Pancreas (tissue), 10 donors: ENCODE data around the gene DIS3. TPM values are rescaled to one million over a fixed set of nuclear protein-coding genes. Genes with fewer than 3 reads are reported as not detected.

Experiments used
- ATAC-seq, 4 donors: fragments of 200-7000 bp; cut with Tn5 transposase; one replicate each; pipeline versions ENCODE4 v1.8.0 to v1.9.1; 2020; ENCODE audit warnings: mild to moderate bottlenecking in 4 of 4, moderate library complexity in 4 of 4
- DNase-seq, 6 donors: peaks; one replicate each; pipeline ENCODE4 v3.0.0-alpha.2; 2020
- FAIRE-seq: peaks from 2 replicates; lab custom pipeline; 2012; peaks lifted over from hg19 to GRCh38; lab: Jason Lieb, UNC
- H3K27ac ChIP-seq, 4 donors: fragments of 200-600 bp; sonication (generic); 1 replicate in 3 of 4; 2 replicates in 1 of 4; pipeline versions ENCODE4 v1.5.0 to v1.8.0; 2020
- H3K27me3 ChIP-seq, 4 donors: fragments of 200-600 bp; one replicate each; pipeline ENCODE4 v1.8.0; 2021
- H3K36me3 ChIP-seq, 3 donors: fragments of 200-600 bp; sonication (generic) in 1 of 3; one replicate each; pipeline versions ENCODE4 v1.5.0 to v1.8.0; 2020 to 2021
- H3K4me1 ChIP-seq, 3 donors: fragments of 200-600 bp; one replicate each; pipeline ENCODE4 v1.8.0; 2021
- H3K4me3 ChIP-seq, 4 donors: fragments of 200-600 bp; sonication (generic) in 2 of 4; one replicate each; pipeline versions ENCODE4 v1.5.0 to v1.8.0; 2020 to 2021
- H3K9me3 ChIP-seq, 4 donors: fragments of 200-600 bp; one replicate each; pipeline ENCODE4 v1.8.0; 2021
- WGBS, 2 donors: extraction: QIAGEN DNeasy Blood & Tissue Kit; methylation state at CpG; one replicate each; pipeline ENCODE4 v1.1.7; 2013; 5-methylcytosine and 5-hydroxymethylcytosine counted together
- intact Hi-C, 3 donors: fragments of 100-400 bp; cut with DNase I; formaldehyde crosslinking; loops; one replicate each; pipeline versions ENCODE4 v1.11.1 to v1.14.2; 2022
- polyA plus RNA-seq, 2 donors: library from polyadenylated mRNA; stranded (reverse); fragments of 200-250 nt; gene quantifications; one replicate each; pipeline ENCODE4 v1.2.3, GENCODE V29; 2013
- total RNA-seq, 6 donors: library from RNA; stranded (reverse); fragmentation: NEBNext Ultra II Directional in 4 of 6; extraction: Animal tissue kit (Norgen Biotek cat#: 25700) in 4 of 6; gene quantifications; one replicate each; pipeline versions ENCODE4 v1.2.1 to v1.2.4, GENCODE V29; 2021 to 2023
- TF ChIP-seq, protein P1 (sequence below), 4 donors: fragments of 200-600 bp; sonication (generic) in 3 of 4; IDR thresholded peaks; one replicate each; pipeline versions ENCODE4 v1.5.0 to v1.8.0; 2021; ENCODE audit warnings: antibody characterized with exemption in 4 of 4
- donor health status: healthy with polysubstance abuse.
- donor health status: DM: no; HTN: no; CAD: no; lungs with moderate emphysema.
- donor health status: DM: no; HTN: no; CAD: no.
- donor health status: control.
- donor health status: control.
- donor health status: Bipolar disorder and iron deficiency.
- donor health status: DM: yes; HTN: yes; CAD: no.
- donor health status: DM: no; HTN: no; CAD: no.
- donor health status: DM: no; HTN: no; CAD: no.
- donor health status: DM: yes; HTN: yes; CAD: no.

Gene DIS3
- total and polyA plus RNA-seq, 8 donors: 3.2 to 14.2 (median 9.7) TPM

- Histone ChIP-seq H3K27me3 (no peaks in the 10 kb centered on the region), H3K4me1 (no peaks in the 10 kb centered on the region), H3K9me3 (no peaks in the 10 kb centered on the region), H3K4me3 (no peak overlapping the region), H3K36me3 (peaks cover 0 to 16% (median 0%) of the 10 kb centered on the region in 3 donors), H3K27ac (no peak overlapping the region)
- no peak for DNase-seq
- TF ChIP-seq, protein P1, sequence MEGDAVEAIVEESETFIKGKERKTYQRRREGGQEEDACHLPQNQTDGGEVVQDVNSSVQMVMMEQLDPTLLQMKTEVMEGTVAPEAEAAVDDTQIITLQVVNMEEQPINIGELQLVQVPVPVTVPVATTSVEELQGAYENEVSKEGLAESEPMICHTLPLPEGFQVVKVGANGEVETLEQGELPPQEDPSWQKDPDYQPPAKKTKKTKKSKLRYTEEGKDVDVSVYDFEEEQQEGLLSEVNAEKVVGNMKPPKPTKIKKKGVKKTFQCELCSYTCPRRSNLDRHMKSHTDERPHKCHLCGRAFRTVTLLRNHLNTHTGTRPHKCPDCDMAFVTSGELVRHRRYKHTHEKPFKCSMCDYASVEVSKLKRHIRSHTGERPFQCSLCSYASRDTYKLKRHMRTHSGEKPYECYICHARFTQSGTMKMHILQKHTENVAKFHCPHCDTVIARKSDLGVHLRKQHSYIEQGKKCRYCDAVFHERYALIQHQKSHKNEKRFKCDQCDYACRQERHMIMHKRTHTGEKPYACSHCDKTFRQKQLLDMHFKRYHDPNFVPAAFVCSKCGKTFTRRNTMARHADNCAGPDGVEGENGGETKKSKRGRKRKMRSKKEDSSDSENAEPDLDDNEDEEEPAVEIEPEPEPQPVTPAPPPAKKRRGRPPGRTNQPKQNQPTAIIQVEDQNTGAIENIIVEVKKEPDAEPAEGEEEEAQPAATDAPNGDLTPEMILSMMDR (IDR thresholded peaks at IDR 0.05): no peak
- ATAC-seq: no peak
- intact Hi-C loops: no loop called here
- FAIRE-seq: no peak
Measured at GRCh38 chr13:72751220-72751619, 30.5 kb downstream of the DIS3 start.

GRCh38 chr13:72745260-72745659, 36.4 kb downstream of the DIS3 start:
- FAIRE-seq: no peak
- H3K36me3 ChIP-seq: peaks cover 0 to 10% (median 0%) of the 10 kb centered on the region in 3 donors

DNA sequence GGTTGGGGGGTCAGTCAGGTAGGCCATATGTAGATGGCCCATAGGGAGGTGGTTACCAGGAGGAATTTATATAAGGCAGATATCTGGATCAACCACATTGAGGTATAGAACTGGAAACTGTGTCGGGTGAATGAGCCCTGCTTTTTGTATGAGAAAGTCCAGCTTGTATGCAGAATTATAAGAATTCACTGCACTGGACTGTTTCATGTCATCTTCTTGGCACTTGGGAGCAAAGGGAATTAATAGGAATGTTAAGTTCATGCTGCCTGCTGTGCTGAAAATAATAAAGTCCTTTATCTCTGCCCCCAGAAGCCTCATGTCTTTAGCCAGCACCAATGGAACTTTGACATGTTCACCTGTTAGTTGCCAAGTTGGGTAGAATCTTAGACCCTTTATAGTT, 41.7 kb downstream of the DIS3 start:
- TF ChIP-seq, protein P1 (IDR thresholded peaks at IDR 0.05): no peak
- no peak overlapping the region for H3K27ac ChIP-seq
- H3K4me3 ChIP-seq: no peak overlapping the region
- ATAC-seq (no peak), DNase-seq (no peak), FAIRE-seq (no peak)
- no peaks in the 10 kb centered on the region for H3K36me3 ChIP-seq
- H3K4me1 ChIP-seq: no peaks in the 10 kb centered on the region
- intact Hi-C loops: no loop called here
- H3K27me3 ChIP-seq: no peaks in the 10 kb centered on the region
- no peaks in the 10 kb centered on the region for H3K9me3 ChIP-seq
- WGBS, 2 donors: 70 to 86% methylated on average over 1 of the region's 1 CpG

More at GRCh38 chr13:72745260-72745659, 36.4 kb downstream of the DIS3 start:
- Histone ChIP-seq H3K9me3 (no peaks in the 10 kb centered on the region), H3K4me1 (no peaks in the 10 kb centered on the region), H3K4me3 (no peak overlapping the region), H3K27me3 (no peaks in the 10 kb centered on the region), H3K27ac (no peak overlapping the region)
- no peak for ATAC-seq
- TF ChIP-seq, protein P1 (IDR thresholded peaks at IDR 0.05): no peak
- intact Hi-C loops: no loop called here
- 71 to 82% methylated on average over 1 of the region's 1 CpG for WGBS, 2 donors
- no peak for DNase-seq

DNA sequence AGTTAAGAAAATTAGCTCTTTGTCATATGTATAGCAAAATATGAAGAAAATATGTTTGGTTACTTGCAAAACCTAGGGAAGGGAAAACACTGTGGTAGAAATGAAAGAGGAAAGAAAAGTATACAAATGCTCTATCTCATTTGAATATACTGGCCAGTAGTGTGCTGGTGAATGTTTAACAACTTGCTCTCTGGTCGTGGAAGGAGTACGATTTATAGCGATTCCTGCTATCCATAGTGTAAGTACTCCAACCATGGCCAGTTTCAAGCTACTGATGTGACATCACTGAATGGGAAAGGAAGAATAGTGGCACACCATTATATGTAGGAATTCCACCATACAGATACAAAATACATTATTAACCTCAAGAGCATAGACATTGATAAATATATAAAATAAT, 44.7 kb downstream of the DIS3 start:
- no peaks in the 10 kb centered on the region for H3K4me1 ChIP-seq
- ATAC-seq (no peak), FAIRE-seq (no peak), DNase-seq (no peak)
- 74 to 80% methylated on average over 3 of the region's 3 CpGs for WGBS, 2 donors
- intact Hi-C loops: no loop called here
- no peaks in the 10 kb centered on the region for H3K9me3 ChIP-seq
- H3K27ac ChIP-seq: no peak overlapping the region
- TF ChIP-seq, protein P1 (IDR thresholded peaks at IDR 0.05): no peak
- H3K4me3 ChIP-seq: no peak overlapping the region
- no peaks in the 10 kb centered on the region for H3K27me3 ChIP-seq
- no peaks in the 10 kb centered on the region for H3K36me3 ChIP-seq

- intact Hi-C loops: no loop called here
- H3K4me1 ChIP-seq: peaks cover 0 to 12% (median 4%) of the 10 kb centered on the region in 3 donors
- FAIRE-seq: no peak
- TF ChIP-seq, protein P1 (IDR thresholded peaks at IDR 0.05): no peak
- no peaks in the 10 kb centered on the region for H3K9me3 ChIP-seq
- peak overlapping the region; percentile 82 to 99 (median 96) for H3K4me3 ChIP-seq
- no peak for DNase-seq
- H3K36me3 ChIP-seq: no peaks in the 10 kb centered on the region
- H3K27ac ChIP-seq: no peak overlapping the region
- no peak for ATAC-seq
- 1 to 3% methylated on average over 3 of the region's 3 CpGs for WGBS, 2 donors
- no peaks in the 10 kb centered on the region for H3K27me3 ChIP-seq
Measured at GRCh38 chr13:72728290-72728605, 53.5 kb downstream of the DIS3 start.
